CD4-positive, alpha-beta memory T cell (primary cell): ENCODE data around the gene AKAP6. TPM values are rescaled to one million over a fixed set of nuclear protein-coding genes. Genes with fewer than 3 reads are reported as not detected.
"Not testable (repeated sequence)": the region's sequence is repeated elsewhere in the genome, so short reads cannot be mapped to it uniquely, and the experiment has no call there.

Experiments used
- CTCF ChIA-PET: fragments of 350-600 bp; sonication (Branson Sonifier 250); formaldehyde crosslinking; loops from one replicate; lab custom pipeline; 2021; ENCODE audit warnings: inconsistent platforms; ENCODE audit not compliant: partially characterized antibody; lab: Charles Lee
- POLR2A ChIA-PET: fragments of 350-600 bp; sonication (Branson Sonifier 250); formaldehyde crosslinking; loops from one replicate; lab custom pipeline; 2021; ENCODE audit not compliant: partially characterized antibody; lab: Charles Lee
- DNase-seq, 5 donors: peaks; one replicate each; pipeline versions ENCODE4 v3.0.0 to v3.0.0-alpha.2; 2020 to 2022; ENCODE audit warnings: mixed read lengths in 1 of 5
- H3K27ac ChIP-seq: one replicate; pipeline ENCODE4 v1.7.0; 2013; ENCODE audit warnings: low read depth, low read length
- H3K27me3 ChIP-seq: 2 replicates; pipeline ENCODE4 v1.7.0; 2013; ENCODE audit warnings: mild to moderate bottlenecking, low read length, moderate library complexity; ENCODE audit not compliant: insufficient read depth
- H3K36me3 ChIP-seq: 2 replicates; pipeline ENCODE4 v1.7.0; 2013; ENCODE audit warnings: mild to moderate bottlenecking, low read length, moderate library complexity; ENCODE audit not compliant: insufficient read depth
- H3K4me1 ChIP-seq: 2 replicates; pipeline ENCODE4 v1.7.0; 2013; ENCODE audit warnings: mild to moderate bottlenecking, low read length, moderate library complexity; ENCODE audit not compliant: insufficient read depth
- H3K4me3 ChIP-seq, 2 donors: one replicate each; pipeline ENCODE4 v1.7.0; 2013; ENCODE audit warnings: low read length in 2 of 2, mild to moderate bottlenecking in 1 of 2
- H3K9me3 ChIP-seq, 2 donors: one replicate each; pipeline ENCODE4 v1.7.0; 2013; ENCODE audit warnings: low read length in 2 of 2, control low read depth in 1 of 2; ENCODE audit not compliant: control insufficient read depth in 1 of 2
- H3K27ac Mint-ChIP-seq, 7 donors: one replicate each; pipeline ENCODE4 v1.8.0; 2020 to 2021; ENCODE audit warnings: mixed read lengths in 7 of 7, mild to moderate bottlenecking in 6 of 7, inconsistent platforms in 3 of 7, moderate library complexity in 3 of 7
- H3K27me3 Mint-ChIP-seq, 2 donors: one replicate each; pipeline ENCODE4 v1.8.0; 2020 to 2021; ENCODE audit warnings: mixed read lengths in 2 of 2
- H3K36me3 Mint-ChIP-seq, 2 donors: one replicate each; pipeline ENCODE4 v1.8.0; 2020 to 2021; ENCODE audit warnings: mixed read lengths in 2 of 2, inconsistent platforms in 1 of 2, mild to moderate bottlenecking in 1 of 2
- H3K4me1 Mint-ChIP-seq, 4 donors: one replicate each; pipeline ENCODE4 v1.8.0; 2020 to 2021; ENCODE audit warnings: mixed read lengths in 4 of 4, mild to moderate bottlenecking in 1 of 4
- H3K4me3 Mint-ChIP-seq, 8 donors: one replicate each; pipeline ENCODE4 v1.8.0; 2020 to 2021; ENCODE audit warnings: mixed read lengths in 8 of 8, mild to moderate bottlenecking in 7 of 8, moderate library complexity in 6 of 8, inconsistent platforms in 3 of 8
- H3K9me3 Mint-ChIP-seq, 8 donors: one replicate each; pipeline ENCODE4 v1.8.0; 2020 to 2021; ENCODE audit warnings: mixed read lengths in 8 of 8, mild to moderate bottlenecking in 5 of 8, inconsistent platforms in 3 of 8, moderate library complexity in 1 of 8
- intact Hi-C: fragments of 100-400 bp; cut with micrococcal nuclease; formaldehyde crosslinking; loops from one replicate; pipeline ENCODE4 v1.15.1; 2023
- polyA plus RNA-seq, 2 donors: library from polyadenylated mRNA; unstranded; fragments of 300-500 nt; fragmentation: Illumina TruSeq; gene quantifications; one replicate each; pipeline ENCODE4 v1.2.3, GENCODE V29; 2021
- total RNA-seq, 2 experiments: library from RNA; stranded (reverse); gene quantifications; one replicate each; pipeline ENCODE4 v1.2.3, GENCODE V29; 2021

The AKAP6 gene
- total and polyA plus RNA-seq, 4 experiments from 2014 or later, result 0.98 to 4.4 (median 3.7) TPM; not detected in 1

DNA sequence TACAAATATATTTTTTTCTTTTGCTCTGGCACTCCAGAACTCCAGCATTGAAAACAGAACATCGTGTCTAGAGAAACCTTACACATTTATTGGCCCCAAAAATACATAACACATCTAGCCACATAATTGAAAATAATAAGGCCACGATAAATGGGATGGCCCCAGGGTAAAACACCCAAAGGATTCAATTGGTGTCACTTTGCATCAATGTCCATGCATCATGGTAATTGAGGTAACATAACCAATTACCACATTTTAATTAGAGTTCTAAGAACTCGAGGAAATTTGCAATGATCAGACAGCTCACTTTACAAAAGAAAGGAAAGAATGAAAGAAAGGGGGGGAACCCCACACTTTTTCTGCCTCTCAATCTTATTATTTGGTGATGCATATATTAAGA, 457.8 kb downstream of the AKAP6 start:
- no peak overlapping the region for H3K27ac Mint-ChIP-seq
- no peak overlapping the region for H3K4me3 Mint-ChIP-seq
- Histone ChIP-seq H3K4me1 (no peaks in the 10 kb centered on the region), H3K27me3 (no peaks in the 10 kb centered on the region), H3K27ac (no peak overlapping the region), H3K36me3 (no peaks in the 10 kb centered on the region), H3K9me3 (no peaks in the 10 kb centered on the region), H3K4me3 (no peak overlapping the region)
- H3K4me1 Mint-ChIP-seq, result no peaks in the 10 kb centered on the region
- ChIA-PET POLR2A (no interaction called here), CTCF (no interaction called here)
- DNase-seq, result no peak
- intact Hi-C loops, result no loop called here
- H3K9me3 Mint-ChIP-seq, result peaks cover 3 to 36% (median 17%) of the 10 kb centered on the region in 8 donors
- H3K36me3 Mint-ChIP-seq, result no peaks in the 10 kb centered on the region
- no peaks in the 10 kb centered on the region for H3K27me3 Mint-ChIP-seq

GRCh38 chr14:32793033-32793432, 463.9 kb downstream of the AKAP6 start:
- CTCF ChIA-PET, H3K36me3 ChIP-seq, H3K36me3 Mint-ChIP-seq, DNase-seq, H3K4me3 Mint-ChIP-seq, H3K27ac ChIP-seq, H3K27me3 ChIP-seq, H3K4me1 ChIP-seq, H3K4me1 Mint-ChIP-seq, H3K9me3 ChIP-seq, H3K27me3 Mint-ChIP-seq, H3K27ac Mint-ChIP-seq, intact Hi-C loops, H3K4me3 ChIP-seq, POLR2A ChIA-PET: not testable (repeated sequence)
- H3K9me3 Mint-ChIP-seq, result peaks cover 3 to 85% (median 49%) of the 10 kb centered on the region in 8 donors

- Mint-ChIP-seq H3K4me1 (no peaks in the 10 kb centered on the region), H3K4me3 (no peak overlapping the region), H3K27me3 (peaks cover 0 to 1% of the 10 kb centered on the region in 2 donors), H3K27ac (no peak overlapping the region), H3K36me3 (peaks cover 0 to 2% of the 10 kb centered on the region in 2 donors), H3K9me3 (peaks cover 0 to 79% (median 43%) of the 10 kb centered on the region in 8 donors)
- H3K27ac ChIP-seq, result no peak overlapping the region
- H3K4me1 ChIP-seq, result no peaks in the 10 kb centered on the region
- no peaks in the 10 kb centered on the region for H3K36me3 ChIP-seq
- intact Hi-C loops, result no loop called here
- POLR2A ChIA-PET, result no interaction called here
- H3K9me3 ChIP-seq, result peaks cover 0 to 10% of the 10 kb centered on the region in 2 donors
- no peak overlapping the region for H3K4me3 ChIP-seq
- no peak for DNase-seq
- no peaks in the 10 kb centered on the region for H3K27me3 ChIP-seq
- CTCF ChIA-PET, result no interaction called here
Observed at GRCh38 chr14:32800320-32800719, 471.2 kb downstream of the AKAP6 start.

- CTCF ChIA-PET, result no interaction called here
- intact Hi-C loops, result no loop called here
- Histone ChIP-seq H3K9me3 (peaks cover 0 to 10% of the 10 kb centered on the region in 2 donors), H3K27me3 (no peaks in the 10 kb centered on the region), H3K4me1 (no peaks in the 10 kb centered on the region), H3K27ac (no peak overlapping the region), H3K36me3 (no peaks in the 10 kb centered on the region), H3K4me3 (no peak overlapping the region)
- DNase-seq, result no peak
- no peak overlapping the region for H3K4me3 Mint-ChIP-seq
- H3K4me1 Mint-ChIP-seq, result no peaks in the 10 kb centered on the region
- POLR2A ChIA-PET, result no interaction called here
- no peak overlapping the region for H3K27ac Mint-ChIP-seq
- peaks cover 0 to 1% of the 10 kb centered on the region in 2 donors for H3K27me3 Mint-ChIP-seq
- peaks cover 0 to 66% (median 35%) of the 10 kb centered on the region in 8 donors for H3K9me3 Mint-ChIP-seq
- peaks cover 0 to 2% of the 10 kb centered on the region in 2 donors for H3K36me3 Mint-ChIP-seq
Observed at GRCh38 chr14:32802295-32802694, 473.2 kb downstream of the AKAP6 start.

DNA sequence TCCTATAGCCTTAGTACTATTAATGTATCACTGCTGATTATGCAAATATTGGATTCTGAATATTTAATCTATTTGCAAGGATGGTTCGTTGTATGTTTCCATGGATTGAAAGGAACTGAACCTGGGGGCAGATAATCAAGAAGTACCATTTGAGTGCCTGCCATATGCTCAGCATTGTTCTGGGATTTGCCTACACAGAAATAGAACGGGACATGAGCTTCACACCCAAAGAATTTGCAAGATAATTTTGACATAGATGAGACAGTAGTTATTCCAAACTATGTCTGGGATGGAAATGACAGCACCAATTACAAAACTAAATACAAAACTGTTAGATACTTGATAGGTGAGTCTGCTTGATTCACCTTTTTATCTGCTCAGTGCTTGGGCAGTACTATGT, 476.9 kb downstream of the AKAP6 start:
- no peaks in the 10 kb centered on the region for H3K27me3 Mint-ChIP-seq

DNA sequence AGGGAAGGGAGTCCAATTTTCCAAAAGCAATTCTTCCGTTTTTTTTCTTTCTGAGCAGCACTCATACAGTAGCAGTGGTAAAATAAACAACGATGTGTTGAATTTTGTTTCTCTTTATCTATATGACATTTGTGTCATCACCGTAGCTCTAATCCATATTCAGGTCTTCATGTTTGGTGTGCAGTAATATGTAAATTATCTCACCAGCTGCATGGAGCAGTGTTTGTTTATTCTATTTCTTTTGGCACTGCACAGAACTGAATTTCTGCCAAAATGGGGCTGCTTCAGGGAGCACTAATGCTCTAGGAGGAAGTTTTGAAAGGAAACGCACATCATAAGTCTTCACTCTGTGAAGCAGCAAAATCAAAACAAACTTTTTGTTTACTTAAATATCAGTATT, 479.5 kb downstream of the AKAP6 start:
- Mint-ChIP-seq H3K4me1 (no peaks in the 10 kb centered on the region), H3K27ac (no peak overlapping the region), H3K36me3 (peaks cover 0 to 2% of the 10 kb centered on the region in 2 donors), H3K27me3 (no peaks in the 10 kb centered on the region), H3K4me3 (no peak overlapping the region), H3K9me3 (peaks cover 0 to 36% (median 19%) of the 10 kb centered on the region in 8 donors)
- intact Hi-C loops, result no loop called here
- H3K4me3 ChIP-seq, result no peak overlapping the region
- DNase-seq, result no peak
- no peaks in the 10 kb centered on the region for H3K4me1 ChIP-seq
- ChIA-PET CTCF (no interaction called here), POLR2A (no interaction called here)
- no peaks in the 10 kb centered on the region for H3K27me3 ChIP-seq
- no peak overlapping the region for H3K27ac ChIP-seq
- H3K36me3 ChIP-seq, result no peaks in the 10 kb centered on the region
- H3K9me3 ChIP-seq, result peaks cover 0 to 8% of the 10 kb centered on the region in 2 donors

More for the DNA sequence above, 476.9 kb downstream of the AKAP6 start:
- H3K36me3 Mint-ChIP-seq, result peaks cover 0 to 2% of the 10 kb centered on the region in 2 donors
- H3K4me1 ChIP-seq, result no peaks in the 10 kb centered on the region
- intact Hi-C loops, result no loop called here
- H3K9me3 ChIP-seq, result peaks cover 0 to 10% of the 10 kb centered on the region in 2 donors
- CTCF ChIA-PET, result no interaction called here
- no peaks in the 10 kb centered on the region for H3K36me3 ChIP-seq
- no peaks in the 10 kb centered on the region for H3K4me1 Mint-ChIP-seq
- no peak overlapping the region for H3K4me3 ChIP-seq
- H3K27ac Mint-ChIP-seq, result no peak overlapping the region
- H3K27ac ChIP-seq, result no peak overlapping the region
- no peak overlapping the region for H3K4me3 Mint-ChIP-seq
- no peak for DNase-seq
- H3K9me3 Mint-ChIP-seq, result peaks cover 0 to 56% (median 30%) of the 10 kb centered on the region in 8 donors
- H3K27me3 ChIP-seq, result no peaks in the 10 kb centered on the region
- POLR2A ChIA-PET, result no interaction called here

DNA sequence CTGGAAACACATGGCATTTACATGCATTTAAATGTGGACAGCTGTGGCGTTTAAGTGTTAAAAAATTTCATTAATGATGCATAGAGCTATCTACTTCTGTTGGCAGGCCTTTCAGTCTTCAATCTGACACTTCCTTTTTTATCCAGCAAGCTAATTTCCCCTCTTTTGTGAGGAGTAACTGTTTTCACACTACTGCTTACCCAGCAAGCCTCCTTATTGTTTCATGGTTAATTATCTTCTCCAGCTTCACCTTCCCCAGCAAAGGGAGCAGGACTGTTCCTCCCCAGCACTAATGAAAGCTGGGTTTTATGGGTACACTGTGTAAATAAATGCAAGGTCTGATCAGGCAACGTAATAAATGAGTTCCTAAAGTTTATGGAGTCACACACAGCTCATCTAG, 480.2 kb downstream of the AKAP6 start:
- no peak overlapping the region for H3K4me3 ChIP-seq
- H3K9me3 Mint-ChIP-seq, result peaks cover 0 to 30% (median 13%) of the 10 kb centered on the region in 8 donors
- no peaks in the 10 kb centered on the region for H3K27me3 ChIP-seq
- no peaks in the 10 kb centered on the region for H3K36me3 Mint-ChIP-seq
- H3K4me1 Mint-ChIP-seq, result no peaks in the 10 kb centered on the region
- H3K4me1 ChIP-seq, result no peaks in the 10 kb centered on the region
- H3K4me3 Mint-ChIP-seq, result no peak overlapping the region
- intact Hi-C loops, result no loop called here
- CTCF ChIA-PET, result no interaction called here
- no peak overlapping the region for H3K27ac Mint-ChIP-seq
- no peak for DNase-seq
- no peaks in the 10 kb centered on the region for H3K27me3 Mint-ChIP-seq
- no peak overlapping the region for H3K27ac ChIP-seq
- H3K36me3 ChIP-seq, result no peaks in the 10 kb centered on the region
- H3K9me3 ChIP-seq, result peaks cover 0 to 2% of the 10 kb centered on the region in 2 donors
- POLR2A ChIA-PET, result no interaction called here

DNA sequence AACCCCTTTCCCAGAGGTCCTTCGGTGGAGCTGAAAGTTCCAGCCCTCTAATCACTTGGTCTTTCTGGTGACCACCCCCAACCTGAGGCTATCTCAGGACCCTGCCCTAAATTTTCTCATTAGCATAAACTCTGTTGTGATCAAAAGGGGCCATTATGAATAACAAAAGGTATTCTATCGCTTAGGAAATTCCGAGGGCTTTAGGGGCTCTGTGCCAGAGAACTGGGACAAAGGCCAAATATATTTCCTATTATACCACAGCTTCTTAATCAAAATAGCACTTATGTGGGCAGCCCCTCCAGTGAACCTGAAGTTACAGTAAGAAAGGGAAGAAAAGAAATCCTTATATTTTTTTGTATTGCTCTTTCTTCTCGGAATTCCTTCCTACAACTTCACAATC, 484.3 kb downstream of the AKAP6 start:
- Mint-ChIP-seq H3K27me3 (no peaks in the 10 kb centered on the region), H3K27ac (no peak overlapping the region), H3K9me3 (peaks cover 0 to 5% (median 0%) of the 10 kb centered on the region in 8 donors), H3K4me3 (no peak overlapping the region), H3K36me3 (no peaks in the 10 kb centered on the region), H3K4me1 (no peaks in the 10 kb centered on the region)
- DNase-seq, result no peak
- Histone ChIP-seq H3K36me3 (no peaks in the 10 kb centered on the region), H3K4me1 (no peaks in the 10 kb centered on the region), H3K27me3 (no peaks in the 10 kb centered on the region), H3K27ac (no peak overlapping the region), H3K4me3 (no peak overlapping the region), H3K9me3 (no peaks in the 10 kb centered on the region)
- intact Hi-C loops, result no loop called here
- ChIA-PET CTCF (no interaction called here), POLR2A (no interaction called here)
